GM12801 (cell line): Measurements from ENCODE around the gene KLK12.

Experiments used
- TF ChIP-seq, protein P1 (sequence below): IDR thresholded peaks from one replicate; pipeline ENCODE4 v1.5.1; 2011; ENCODE audit warnings: control low read depth; ENCODE audit not compliant: insufficient read length; ENCODE audit errors: extremely low read depth

The KLK12 gene

GRCh38 chr19:51047031-51047335 lies 12.2 kb upstream of the KLK12 start:
- TF ChIP-seq, protein P1, sequence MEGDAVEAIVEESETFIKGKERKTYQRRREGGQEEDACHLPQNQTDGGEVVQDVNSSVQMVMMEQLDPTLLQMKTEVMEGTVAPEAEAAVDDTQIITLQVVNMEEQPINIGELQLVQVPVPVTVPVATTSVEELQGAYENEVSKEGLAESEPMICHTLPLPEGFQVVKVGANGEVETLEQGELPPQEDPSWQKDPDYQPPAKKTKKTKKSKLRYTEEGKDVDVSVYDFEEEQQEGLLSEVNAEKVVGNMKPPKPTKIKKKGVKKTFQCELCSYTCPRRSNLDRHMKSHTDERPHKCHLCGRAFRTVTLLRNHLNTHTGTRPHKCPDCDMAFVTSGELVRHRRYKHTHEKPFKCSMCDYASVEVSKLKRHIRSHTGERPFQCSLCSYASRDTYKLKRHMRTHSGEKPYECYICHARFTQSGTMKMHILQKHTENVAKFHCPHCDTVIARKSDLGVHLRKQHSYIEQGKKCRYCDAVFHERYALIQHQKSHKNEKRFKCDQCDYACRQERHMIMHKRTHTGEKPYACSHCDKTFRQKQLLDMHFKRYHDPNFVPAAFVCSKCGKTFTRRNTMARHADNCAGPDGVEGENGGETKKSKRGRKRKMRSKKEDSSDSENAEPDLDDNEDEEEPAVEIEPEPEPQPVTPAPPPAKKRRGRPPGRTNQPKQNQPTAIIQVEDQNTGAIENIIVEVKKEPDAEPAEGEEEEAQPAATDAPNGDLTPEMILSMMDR, result no peak

DNA sequence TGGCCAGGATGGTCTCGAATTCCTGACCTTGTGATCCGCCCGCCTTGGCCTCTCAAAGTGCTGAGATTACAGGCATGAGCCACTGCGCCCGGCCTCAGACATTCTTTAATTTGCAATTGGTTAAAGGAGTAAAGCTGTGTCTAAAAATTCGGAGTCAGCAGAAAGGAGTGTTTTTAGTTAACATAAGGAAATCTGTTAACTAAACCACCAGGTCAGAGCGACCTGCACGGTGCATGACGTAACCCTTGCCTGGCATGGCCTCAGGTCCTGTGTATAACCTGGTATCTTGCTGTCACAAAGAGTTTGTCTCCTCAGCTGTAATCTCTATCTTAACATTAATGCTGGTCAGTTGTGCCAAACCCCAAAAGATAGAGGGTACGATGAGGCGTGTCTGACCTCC lies 9.5 kb upstream of the KLK12 start:
- TF ChIP-seq, protein P1, result no peak

DNA sequence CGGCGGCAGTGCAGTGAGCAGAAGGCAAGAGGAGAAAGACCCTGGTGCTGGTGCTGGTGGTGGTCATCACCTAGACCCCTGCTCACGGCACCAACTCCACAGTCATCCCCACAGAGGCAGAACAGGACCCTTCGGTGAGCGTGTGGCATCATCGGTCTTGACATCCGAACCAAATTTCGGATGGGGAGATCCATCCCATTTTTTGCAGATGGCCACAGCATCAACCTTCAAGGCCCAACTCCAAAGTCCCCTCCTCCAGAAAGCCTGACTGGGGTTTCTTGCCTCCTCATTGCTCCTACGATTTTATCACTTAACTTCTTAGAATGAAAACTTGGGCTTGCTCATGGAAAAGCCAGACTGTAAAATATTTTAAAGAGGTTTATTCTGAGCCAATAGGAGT lies 8.7 kb upstream of the KLK12 start:
- TF ChIP-seq, protein P1, result no peak

- TF ChIP-seq, protein P1, result no peak
Measured at GRCh38 chr19:51040151-51040550, 5.3 kb upstream of the KLK12 start.

- TF ChIP-seq, protein P1, result no peak
Measured at GRCh38 chr19:51036519-51036918, 1.7 kb upstream of the KLK12 start.

- TF ChIP-seq, protein P1, result no peak
Measured at GRCh38 chr19:51031880-51032225, 2.9 kb downstream of the KLK12 start.

GRCh38 chr19:51031220-51031879 lies 3.5 kb downstream of the KLK12 start:
- TF ChIP-seq, protein P1, result no peak
